ENCODE results near the gene DDX42.

GRCh38 chr17:63837962-63838600 is 64.1 kb downstream of the DDX42 start:
- TF ChIP-seq CTCF (IDR thresholded peaks at IDR 0.05) (no peak), POLR2AphosphoS5 (IDR thresholded peaks at IDR 0.05) (no peak)

Data from prostate gland (tissue), 2 donors.